Urothelium cell line (cell line): ENCODE data around the gene GABARAPL2.

Source experiments
- DNase-seq: peaks from one replicate; pipeline ENCODE4 v3.0.0; 2011; ENCODE audit warnings: low spot score, mixed read lengths
- FAIRE-seq: peaks from 2 replicates; lab custom pipeline; 2011; peaks lifted over from hg19 to GRCh38; lab: Jason Lieb, UNC

Gene GABARAPL2

GRCh38 chr16:75626806-75627205, 60.6 kb downstream of the GABARAPL2 start:
- DNase-seq (no peak), FAIRE-seq (no peak)
